ENCODE data around the gene OSMR.

- TF ChIP-seq CTCF (IDR thresholded peaks at IDR 0.05) (no peak), POLR2A (IDR thresholded peaks at IDR 0.05) (no peak)
Observed at GRCh38 chr5:38799556-38800377, 46.0 kb upstream of the OSMR start.

Measured in testis (tissue), 2 donors.